Stimulated activated CD8-positive, alpha-beta memory T cell treated with anti-CD3 and anti-CD28 coated beads, Interleukin-4, amount 100 ng/mL, for 24 hours (primary cell): ENCODE measurements around the gene KDM2B.
A peak's percentile ranks its signal among the peaks of the same experiment; 100 is the strongest.

ENCODE experiments used
- DNase-seq: peaks from one replicate; pipeline ENCODE4 v3.0.0-alpha.2; 2020; ENCODE audit warnings: low read depth

KDM2B gene

GRCh38 chr12:121430833-121431415, 149.9 kb downstream of the KDM2B start:
- DNase-seq = no peak

- DNase-seq = no peak
These were observed 151.9 kb downstream of the KDM2B start for GRCh38 chr12:121428883-121429282.

GRCh38 chr12:121427556-121428050, 153.2 kb downstream of the KDM2B start:
- DNase-seq = no peak

- no peak for DNase-seq
These were observed 156.2 kb downstream of the KDM2B start for GRCh38 chr12:121424624-121424975.

GRCh38 chr12:121423682-121424623, 156.9 kb downstream of the KDM2B start:
- DNase-seq = no peak

GRCh38 chr12:121423253-121423652, 157.6 kb downstream of the KDM2B start:
- no peak for DNase-seq

- DNase-seq = no peak
These were observed 160.7 kb downstream of the KDM2B start for GRCh38 chr12:121420109-121420508.

GRCh38 chr12:121417847-121418246, 163.0 kb downstream of the KDM2B start:
- DNase-seq = no peak

- DNase-seq = no peak
These were observed 166.9 kb downstream of the KDM2B start for GRCh38 chr12:121413917-121414316.

GRCh38 chr12:121405211-121405610, 175.6 kb downstream of the KDM2B start:
- no peak for DNase-seq

- DNase-seq = no peak
These were observed 176.1 kb downstream of the KDM2B start for GRCh38 chr12:121404734-121405133.

GRCh38 chr12:121403721-121404120, 177.1 kb downstream of the KDM2B start:
- DNase-seq = no peak

- peak; percentile 30 for DNase-seq
These were observed 180.3 kb downstream of the KDM2B start for GRCh38 chr12:121400332-121401139.

GRCh38 chr12:121399391-121400331, 181.2 kb downstream of the KDM2B start, which contains the start of gene RNF34:
TSS of gene RNF34 (plus strand) at chr12:121400118. CDS start at chr12:121400213, 95 bp downstream.
- peak; percentile 97 for DNase-seq

- no peak for DNase-seq
These were observed 182.5 kb downstream of the KDM2B start for GRCh38 chr12:121398355-121398754.

GRCh38 chr12:121397521-121397920, 183.3 kb downstream of the KDM2B start:
- DNase-seq = no peak

- no peak for DNase-seq
These were observed 188.5 kb downstream of the KDM2B start for GRCh38 chr12:121392325-121392716.

- peak; percentile 6 for DNase-seq
These were observed 189.1 kb downstream of the KDM2B start for GRCh38 chr12:121391619-121392324.

GRCh38 chr12:121390856-121391255, 190.0 kb downstream of the KDM2B start:
- DNase-seq = no peak

- DNase-seq = no peak
These were observed 192.3 kb downstream of the KDM2B start for GRCh38 chr12:121388421-121388981.
